Activated CD4-positive, alpha-beta T cell treated with anti-CD3 and anti-CD28 coated beads, Interleukin-2, amount 50 U/mL, for 48 hours (primary cell): ENCODE measurements around the gene ANKMY1.

Experiments
- DNase-seq, 2 experiments: peaks; one replicate each; pipeline ENCODE4 v3.0.0-alpha.2; 2020

The ANKMY1 gene

DNA sequence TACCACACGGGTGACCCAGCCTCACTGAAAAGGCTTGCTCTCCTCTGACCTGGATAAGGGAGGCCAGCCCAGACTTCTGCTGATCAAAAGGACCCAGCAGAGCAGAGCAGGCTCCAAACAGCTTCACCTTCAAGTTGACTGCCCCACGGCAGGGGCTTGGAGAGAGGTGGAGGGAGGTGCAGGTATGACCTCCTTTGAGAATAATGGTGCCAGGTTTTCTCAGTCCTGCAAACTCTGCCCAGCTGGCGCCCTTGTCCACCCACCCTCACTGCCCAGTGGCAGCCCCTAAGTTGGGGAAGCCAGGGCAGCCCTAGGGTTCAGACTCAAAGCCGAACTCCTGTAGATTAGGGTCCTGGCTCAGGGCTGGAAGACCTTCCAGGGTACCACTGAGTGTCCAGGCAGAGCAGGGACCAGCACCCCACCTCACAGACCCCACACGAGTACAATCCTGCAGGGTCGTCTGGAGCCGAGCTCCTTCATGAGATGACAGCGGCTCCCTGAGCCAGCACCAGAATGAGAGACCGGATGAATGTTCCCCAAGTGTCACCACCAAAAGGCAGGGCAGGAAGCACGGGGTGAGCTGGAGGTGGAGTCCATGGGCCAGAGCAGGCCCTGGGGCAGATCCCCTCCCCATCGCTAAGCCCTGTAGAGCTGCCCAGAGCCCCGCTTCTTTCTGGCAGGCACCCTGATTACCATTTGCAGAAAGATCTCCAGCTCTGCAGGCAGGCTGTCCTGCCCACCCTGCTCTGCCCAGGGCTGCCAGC is 125.9 kb downstream of the ANKMY1 start:
- no peak for DNase-seq

- DNase-seq, result no peak
Observed at GRCh38 chr2:240431271-240431660, 126.5 kb downstream of the ANKMY1 start.

GRCh38 chr2:240430595-240430994 is 127.2 kb downstream of the ANKMY1 start:
- DNase-seq, result no peak

DNA sequence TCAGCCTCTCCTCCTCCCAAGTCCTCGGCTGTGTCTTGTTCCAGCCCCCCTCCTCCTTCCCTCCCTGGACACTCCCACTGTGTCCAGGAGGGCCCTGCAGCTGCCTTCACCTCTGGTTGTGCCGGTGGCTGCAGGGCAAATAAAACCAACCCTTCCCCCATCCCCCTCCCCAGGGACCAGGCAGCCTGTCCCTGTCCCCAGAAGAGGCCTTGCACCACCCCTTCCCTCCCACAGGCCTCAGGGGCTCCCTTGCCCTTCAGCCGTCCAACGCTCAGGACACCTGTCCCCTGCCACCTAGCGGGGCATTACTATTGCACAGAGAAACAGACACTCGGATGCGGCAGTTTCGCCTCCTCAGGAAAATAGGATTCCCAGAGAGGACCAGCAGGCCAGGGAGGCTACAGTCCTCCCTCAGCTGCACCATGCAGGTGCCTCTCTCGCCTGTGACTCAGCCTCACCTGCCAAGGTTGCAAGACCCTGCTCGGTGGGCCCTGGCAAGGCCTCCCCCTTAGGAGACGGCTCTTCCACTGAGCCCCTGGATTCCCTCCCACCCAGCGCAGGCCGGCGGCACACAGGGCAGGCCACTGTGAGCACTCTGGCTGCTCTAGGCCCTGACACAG is 127.8 kb downstream of the ANKMY1 start:
- no peak for DNase-seq
